ENCODE measurements around the gene SULT1C3.

The SULT1C3 gene

DNA sequence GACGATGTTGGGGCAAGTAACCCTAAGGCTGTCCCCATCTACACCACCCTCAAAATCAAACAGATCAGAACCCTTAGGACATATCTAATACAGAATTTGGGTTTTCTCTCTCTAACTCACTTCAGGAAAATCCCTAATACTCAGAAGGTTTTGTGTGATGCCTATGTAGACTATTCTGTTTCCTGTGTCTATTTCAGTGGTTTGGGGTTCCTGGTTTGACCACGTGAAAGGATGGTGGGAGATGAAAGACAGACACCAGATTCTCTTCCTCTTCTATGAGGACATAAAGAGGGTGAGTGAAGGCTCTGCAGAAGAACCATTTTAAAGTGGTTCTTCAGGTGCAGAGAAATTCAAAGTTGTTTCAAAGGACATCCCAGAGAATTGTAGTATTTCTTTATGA lies 65.2 kb downstream of the SULT1C3 start:
- no peak for DNase-seq (ENCODE audit: low read depth)

DNA sequence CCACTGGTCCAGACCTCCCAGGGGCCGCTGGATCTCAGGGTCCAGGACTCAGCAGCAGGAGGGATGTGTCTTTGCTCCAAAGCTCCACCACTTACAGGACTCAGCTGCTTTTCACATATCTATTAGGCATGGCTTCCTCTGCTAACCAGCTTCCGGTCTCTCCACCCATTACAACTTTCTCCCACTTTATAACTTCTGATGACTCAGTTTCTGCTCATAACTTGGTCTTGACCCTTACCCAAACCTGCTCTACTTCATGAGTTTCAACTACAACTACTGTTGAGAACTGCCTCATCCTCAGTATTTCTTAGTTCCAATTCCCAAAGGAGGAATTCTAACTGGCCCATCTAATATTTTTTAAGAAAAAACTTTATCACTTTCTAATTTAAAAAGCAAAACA lies 66.1 kb downstream of the SULT1C3 start:
- DNase-seq (ENCODE audit: low read depth): no peak

DNA sequence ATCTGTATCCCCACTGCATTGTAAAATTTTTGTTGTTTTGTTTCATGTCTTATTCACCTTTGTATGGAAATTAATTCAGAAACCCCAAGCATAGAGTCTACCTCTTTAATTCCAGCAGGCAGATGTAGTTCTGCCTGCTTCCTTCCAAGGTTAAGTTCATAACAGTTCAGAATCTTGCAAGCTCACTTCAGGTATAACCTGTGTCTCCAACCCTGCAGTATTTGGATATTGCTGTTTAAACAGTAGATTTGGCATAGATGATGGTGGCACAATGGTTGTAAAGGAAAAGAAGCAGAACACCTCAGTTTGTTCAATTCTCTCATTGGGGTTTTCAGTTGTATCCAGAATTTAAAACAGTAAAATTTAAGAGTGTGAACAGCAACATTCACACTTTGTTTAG lies 70.1 kb downstream of the SULT1C3 start:
- DNase-seq (ENCODE audit: low read depth): no peak
